Osteoblast (primary cell): ENCODE measurements around the gene TRIOBP. TPM values are rescaled to one million over a fixed set of nuclear protein-coding genes. Genes with fewer than 3 reads are reported as not detected.
A peak's percentile ranks its signal among the peaks of the same experiment; 100 is the strongest.
"Not testable (repeated sequence)": the region's sequence is repeated elsewhere in the genome, so short reads cannot be mapped to it uniquely, and the experiment has no call there.

Experiments used
- DNase-seq: peaks from one replicate; pipeline ENCODE4 v3.0.0; 2011; ENCODE audit warnings: low spot score, mixed read lengths; ENCODE audit not compliant: insufficient read length; ENCODE audit errors: missing footprints
- H2AFZ ChIP-seq: 2 replicates; pipeline ENCODE4 v1.6.0; 2011; ENCODE audit warnings: mild to moderate bottlenecking, low read length
- H3K27ac ChIP-seq: 2 replicates; pipeline ENCODE4 v1.5.1; 2011; ENCODE audit warnings: mild to moderate bottlenecking, low read depth, low read length, moderate library complexity
- H3K27me3 ChIP-seq: 2 replicates; pipeline ENCODE4 v1.6.0; 2012; ENCODE audit warnings: mild to moderate bottlenecking, control low read depth, inconsistent platforms, low read length, moderate library complexity; ENCODE audit not compliant: insufficient read depth
- H3K36me3 ChIP-seq: 2 replicates; pipeline ENCODE4 v1.5.1; 2011; ENCODE audit warnings: mild to moderate bottlenecking, low read length, control low read depth, moderate library complexity; ENCODE audit not compliant: insufficient read depth
- H3K4me1 ChIP-seq: 2 replicates; pipeline ENCODE4 v1.5.1; 2011; ENCODE audit warnings: mild to moderate bottlenecking, low read length, control low read depth, moderate library complexity; ENCODE audit not compliant: insufficient read depth
- H3K4me2 ChIP-seq: 2 replicates; pipeline ENCODE4 v1.6.0; 2011; ENCODE audit warnings: mild to moderate bottlenecking, low read length; ENCODE audit not compliant: insufficient read depth
- H3K4me3 ChIP-seq: fragments of 200-600 bp; sonication (generic); 3 replicates; pipeline ENCODE4 v1.5.1; 2012; ENCODE audit warnings: mild to moderate bottlenecking, low read length, inconsistent platforms; ENCODE audit not compliant: insufficient read depth
- H3K79me2 ChIP-seq: 2 replicates; pipeline ENCODE4 v1.6.0; 2012; ENCODE audit warnings: mild to moderate bottlenecking, low read length, control low read depth, inconsistent platforms; ENCODE audit not compliant: insufficient read depth
- H3K9me3 ChIP-seq: 2 replicates; pipeline ENCODE4 v1.5.1; 2011; ENCODE audit warnings: low read depth, low read length, control low read depth
- H4K20me1 ChIP-seq: 2 replicates; pipeline ENCODE4 v1.6.0; 2012; ENCODE audit warnings: mild to moderate bottlenecking, low read length, control low read depth; ENCODE audit not compliant: insufficient read depth
- total RNA-seq: library from RNA; depleted of rRNA; stranded (reverse); fragments of >200 nt; gene quantifications from 2 replicates; pipeline ENCODE4 v1.2.3, GENCODE V29; 2012
- TF ChIP-seq, protein P1 (sequence below): IDR thresholded peaks from 2 replicates; pipeline ENCODE4 v1.5.1; 2011; ENCODE audit warnings: mild to moderate bottlenecking, low read depth, low read length, moderate library complexity; ENCODE audit errors: extremely low read depth

Gene TRIOBP
- total RNA-seq, 1 donor = 162 TPM

DNA sequence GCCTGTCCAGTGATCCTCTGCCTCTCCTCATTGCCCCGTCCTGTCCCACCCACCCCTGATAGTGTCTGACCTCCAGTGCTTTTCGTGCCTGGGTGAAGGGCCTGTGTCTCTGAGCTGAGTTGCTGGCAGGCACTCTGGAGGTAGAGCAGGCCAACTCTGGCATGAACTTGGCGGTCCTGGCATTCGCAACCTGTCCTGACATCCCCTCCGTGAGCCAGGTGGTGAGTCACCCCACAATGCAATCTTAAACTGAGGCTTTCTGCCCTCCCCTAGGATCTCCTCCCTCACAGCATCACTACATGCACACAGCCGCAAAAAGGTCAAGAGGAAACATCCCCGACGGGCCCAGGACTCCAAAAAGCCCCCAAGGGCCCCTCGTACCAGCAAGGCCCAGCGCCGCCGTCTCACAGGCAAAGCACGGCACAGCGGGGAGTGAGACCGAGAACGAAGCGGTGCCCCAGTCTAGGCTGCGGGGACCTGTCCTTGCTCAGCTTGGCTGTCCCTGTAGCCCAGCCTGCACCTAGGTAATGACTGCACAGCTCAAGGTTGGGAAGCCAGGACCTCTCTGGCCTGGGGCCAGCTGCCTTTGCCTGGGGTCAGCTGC lies 5.8 kb upstream of the TRIOBP start:
- Histone ChIP-seq H3K4me1 (peaks cover 9% of the 10 kb centered on the region), H3K27ac (no peak overlapping the region), H3K79me2 (peaks cover 26% of the 10 kb centered on the region), H3K4me3 (no peak overlapping the region), H3K27me3 (no peaks in the 10 kb centered on the region), H2AFZ (no peak overlapping the region), H3K9me3 (no peaks in the 10 kb centered on the region), H3K36me3 (peaks cover 34% of the 10 kb centered on the region), H3K4me2 (no peak overlapping the region), H4K20me1 (peaks cover 6% of the 10 kb centered on the region)
- TF ChIP-seq, protein P1, sequence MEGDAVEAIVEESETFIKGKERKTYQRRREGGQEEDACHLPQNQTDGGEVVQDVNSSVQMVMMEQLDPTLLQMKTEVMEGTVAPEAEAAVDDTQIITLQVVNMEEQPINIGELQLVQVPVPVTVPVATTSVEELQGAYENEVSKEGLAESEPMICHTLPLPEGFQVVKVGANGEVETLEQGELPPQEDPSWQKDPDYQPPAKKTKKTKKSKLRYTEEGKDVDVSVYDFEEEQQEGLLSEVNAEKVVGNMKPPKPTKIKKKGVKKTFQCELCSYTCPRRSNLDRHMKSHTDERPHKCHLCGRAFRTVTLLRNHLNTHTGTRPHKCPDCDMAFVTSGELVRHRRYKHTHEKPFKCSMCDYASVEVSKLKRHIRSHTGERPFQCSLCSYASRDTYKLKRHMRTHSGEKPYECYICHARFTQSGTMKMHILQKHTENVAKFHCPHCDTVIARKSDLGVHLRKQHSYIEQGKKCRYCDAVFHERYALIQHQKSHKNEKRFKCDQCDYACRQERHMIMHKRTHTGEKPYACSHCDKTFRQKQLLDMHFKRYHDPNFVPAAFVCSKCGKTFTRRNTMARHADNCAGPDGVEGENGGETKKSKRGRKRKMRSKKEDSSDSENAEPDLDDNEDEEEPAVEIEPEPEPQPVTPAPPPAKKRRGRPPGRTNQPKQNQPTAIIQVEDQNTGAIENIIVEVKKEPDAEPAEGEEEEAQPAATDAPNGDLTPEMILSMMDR = no peak
- no peak for DNase-seq

DNA sequence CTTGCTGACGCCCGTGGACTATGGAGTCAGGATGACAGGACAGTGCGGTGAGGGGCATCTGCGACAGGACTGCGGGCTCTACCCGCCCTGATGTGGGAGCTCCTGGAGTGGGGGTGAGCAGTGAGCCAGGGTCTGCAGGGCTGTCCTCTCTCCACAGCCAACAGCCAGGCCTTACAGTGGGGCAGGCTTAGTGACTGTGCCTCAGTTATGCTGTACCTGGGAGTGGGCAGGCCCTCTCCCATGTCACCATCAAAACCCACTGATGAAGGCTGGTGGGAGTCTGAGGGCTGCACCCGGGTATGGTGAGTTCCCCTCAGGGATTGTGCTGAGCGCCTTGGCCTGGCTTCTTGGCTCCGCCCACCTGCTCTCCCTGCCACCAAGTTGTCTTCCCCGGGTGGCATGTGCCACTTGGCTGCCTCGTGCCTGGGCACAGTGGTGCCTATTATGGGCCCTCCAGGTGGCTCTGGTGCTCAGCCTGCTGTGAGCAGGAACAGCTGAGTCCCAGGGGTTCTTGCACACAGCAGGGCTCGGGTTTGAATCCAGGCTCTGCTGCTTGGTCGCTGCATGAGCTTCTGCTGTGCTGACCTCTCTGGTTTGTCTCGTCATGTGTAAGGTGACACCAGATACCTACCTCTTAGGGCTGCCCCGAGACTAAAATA lies 4.1 kb upstream of the TRIOBP start:
- Histone ChIP-seq H3K9me3 (no peaks in the 10 kb centered on the region), H3K79me2 (peaks cover 10% of the 10 kb centered on the region), H3K4me2 (no peak overlapping the region), H3K36me3 (peaks cover 34% of the 10 kb centered on the region), H2AFZ (no peak overlapping the region), H3K27me3 (no peaks in the 10 kb centered on the region), H3K27ac (no peak overlapping the region), H3K4me1 (peaks cover 11% of the 10 kb centered on the region), H3K4me3 (no peak overlapping the region), H4K20me1 (peaks cover 3% of the 10 kb centered on the region)
- no peak for DNase-seq
- TF ChIP-seq, protein P1 = no peak

DNA sequence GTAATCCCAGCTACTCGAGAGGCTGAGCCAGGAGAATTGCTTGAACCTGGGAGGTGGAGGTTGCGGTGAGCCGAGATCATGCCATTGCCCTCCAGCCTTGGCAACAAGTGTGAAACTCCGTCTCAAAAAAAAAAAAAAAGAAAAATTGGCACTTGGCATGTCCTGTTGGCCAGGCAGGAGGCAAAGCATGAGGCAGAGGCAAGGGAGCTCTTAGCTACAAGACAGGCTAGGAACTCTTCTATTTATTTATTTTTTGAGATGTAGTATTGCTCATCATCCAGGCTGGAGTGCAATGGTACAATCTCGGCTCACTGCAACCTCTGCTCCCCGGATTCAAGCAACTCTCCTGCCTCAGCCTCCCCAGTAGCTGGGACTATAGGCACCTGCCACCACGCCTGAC lies 2.7 kb upstream of the TRIOBP start:
- H3K27me3 ChIP-seq, H3K9me3 ChIP-seq, H2AFZ ChIP-seq, H3K4me2 ChIP-seq, H3K27ac ChIP-seq, H4K20me1 ChIP-seq, DNase-seq, H3K4me3 ChIP-seq, H3K79me2 ChIP-seq: not testable (repeated sequence)
- peaks cover 11% of the 10 kb centered on the region for H3K4me1 ChIP-seq
- H3K36me3 ChIP-seq = peaks cover 23% of the 10 kb centered on the region

DNA sequence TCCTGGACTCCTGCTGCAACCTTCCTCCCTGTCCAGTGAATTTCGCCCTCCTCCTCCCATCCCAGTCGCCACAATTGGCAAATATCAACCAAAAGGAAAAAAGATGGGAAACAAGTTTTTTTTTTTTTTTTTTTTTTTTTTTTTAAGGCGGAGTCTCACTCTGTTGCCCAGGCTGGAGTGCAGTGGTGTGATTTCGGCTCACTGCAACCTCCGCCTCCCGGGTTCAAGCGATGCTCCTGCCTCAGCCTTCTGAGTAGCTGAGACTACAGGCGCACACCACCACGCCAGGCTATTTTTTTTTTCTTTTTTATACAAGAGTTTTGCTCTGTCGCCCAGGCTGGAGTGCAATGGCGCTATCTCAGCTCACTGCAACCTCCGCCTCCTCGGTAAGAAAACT lies 590 bp upstream of the TRIOBP start:
- not testable (repeated sequence) for H3K27me3 ChIP-seq, H4K20me1 ChIP-seq, H3K79me2 ChIP-seq, DNase-seq, H3K27ac ChIP-seq, H3K9me3 ChIP-seq
- peak overlapping the region; percentile 80 for H3K4me2 ChIP-seq
- H3K36me3 ChIP-seq = peaks cover 17% of the 10 kb centered on the region
- peak overlapping the region; percentile 61 for H3K4me3 ChIP-seq
- peaks cover 11% of the 10 kb centered on the region for H3K4me1 ChIP-seq
- peak overlapping the region; percentile 49 for H2AFZ ChIP-seq

GRCh38 chr22:37697538-37697835 lies 639 bp downstream of the TRIOBP start:
- Histone ChIP-seq H3K9me3 (no peaks in the 10 kb centered on the region), H3K79me2 (no peaks in the 10 kb centered on the region), H3K4me3 (no peak overlapping the region), H3K4me2 (no peak overlapping the region), H3K4me1 (peaks cover 11% of the 10 kb centered on the region), H2AFZ (no peak overlapping the region), H3K36me3 (peaks cover 8% of the 10 kb centered on the region), H3K27me3 (no peaks in the 10 kb centered on the region), H3K27ac (no peak overlapping the region), H4K20me1 (peaks cover 3% of the 10 kb centered on the region)
- TF ChIP-seq, protein P1 = no peak
- no peak for DNase-seq
